HG02840 (cell line): ENCODE data around the gene NPIPA7.
"Not testable (repeated sequence)": the region's sequence is repeated elsewhere in the genome, so short reads cannot be mapped to it uniquely, and the experiment has no call there.

Experiments
- ATAC-seq: cut with Tn5 transposase; IDR thresholded peaks from one replicate; pipeline ENCODE4 v1.9.1; 2021; ENCODE audit warnings: mild to moderate bottlenecking, moderate library complexity, moderate number of reproducible peaks; ENCODE audit not compliant: unreplicated experiment, low FRiP score

NPIPA7 gene

DNA sequence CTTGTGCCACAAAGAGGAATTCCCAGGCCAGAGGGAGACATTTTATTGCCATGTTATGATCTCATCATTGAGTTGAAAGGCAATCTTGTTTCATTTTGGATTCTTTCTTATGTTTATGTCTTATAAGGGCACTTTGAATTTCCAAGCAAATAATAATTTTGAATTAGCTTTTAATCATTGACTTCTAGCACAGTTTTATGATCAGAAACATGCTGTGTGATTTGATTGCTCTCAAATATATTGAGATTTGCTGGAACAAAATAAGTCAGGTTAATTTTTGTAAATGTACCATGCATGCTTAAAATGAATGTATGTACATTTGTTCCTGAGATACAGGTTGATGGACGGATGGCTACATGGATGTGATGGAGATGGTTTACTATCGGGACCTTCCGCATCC is at the start of gene NPIPA7:
Gene NPIPA7, plus strand, starts transcription at position 301 of the 400 bp plus-strand sequence. CDS start 105 bp downstream, outside the sequence.
- ATAC-seq, result not testable (repeated sequence)

DNA sequence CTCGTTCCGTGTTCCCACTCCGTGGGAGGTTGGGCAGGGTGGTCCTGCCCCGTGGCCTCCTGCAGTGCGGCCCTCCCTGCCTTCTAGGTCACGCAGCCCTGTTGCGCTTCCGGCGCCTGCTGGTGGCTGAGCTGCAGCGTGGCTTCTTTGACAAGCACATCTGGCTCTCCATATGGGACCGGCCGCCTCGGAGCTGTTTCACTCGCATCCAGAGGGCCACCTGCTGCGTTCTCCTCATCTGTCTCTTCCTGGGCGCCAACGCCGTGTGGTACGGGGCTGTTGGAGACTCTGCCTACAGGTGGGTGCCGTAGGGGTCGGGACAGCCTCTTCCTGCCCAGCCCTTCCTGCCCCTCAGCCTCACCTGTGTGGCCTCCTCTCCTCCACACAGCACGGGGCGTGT is 47.5 kb upstream of the NPIPA7 start:
- ATAC-seq, result not testable (repeated sequence)

DNA sequence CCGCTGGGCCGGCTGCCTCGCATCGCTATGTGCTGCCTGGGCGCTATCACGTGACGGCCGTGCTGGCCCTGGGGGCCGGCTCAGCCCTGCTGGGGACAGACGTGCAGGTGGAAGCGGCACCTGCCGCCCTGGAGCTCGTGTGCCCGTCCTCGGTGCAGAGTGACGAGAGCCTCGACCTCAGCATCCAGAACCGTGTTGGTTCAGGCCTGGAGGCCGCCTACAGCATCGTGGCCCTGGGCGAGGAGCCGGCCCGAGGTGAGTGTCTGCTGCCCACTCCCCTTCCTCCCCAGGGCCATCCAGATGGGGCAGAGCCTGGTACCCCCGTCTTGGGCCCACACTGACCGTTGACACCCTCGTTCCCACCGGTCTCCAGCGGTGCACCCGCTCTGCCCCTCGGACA is 21.4 kb upstream of the NPIPA7 start:
- ATAC-seq, result not testable (repeated sequence)

DNA sequence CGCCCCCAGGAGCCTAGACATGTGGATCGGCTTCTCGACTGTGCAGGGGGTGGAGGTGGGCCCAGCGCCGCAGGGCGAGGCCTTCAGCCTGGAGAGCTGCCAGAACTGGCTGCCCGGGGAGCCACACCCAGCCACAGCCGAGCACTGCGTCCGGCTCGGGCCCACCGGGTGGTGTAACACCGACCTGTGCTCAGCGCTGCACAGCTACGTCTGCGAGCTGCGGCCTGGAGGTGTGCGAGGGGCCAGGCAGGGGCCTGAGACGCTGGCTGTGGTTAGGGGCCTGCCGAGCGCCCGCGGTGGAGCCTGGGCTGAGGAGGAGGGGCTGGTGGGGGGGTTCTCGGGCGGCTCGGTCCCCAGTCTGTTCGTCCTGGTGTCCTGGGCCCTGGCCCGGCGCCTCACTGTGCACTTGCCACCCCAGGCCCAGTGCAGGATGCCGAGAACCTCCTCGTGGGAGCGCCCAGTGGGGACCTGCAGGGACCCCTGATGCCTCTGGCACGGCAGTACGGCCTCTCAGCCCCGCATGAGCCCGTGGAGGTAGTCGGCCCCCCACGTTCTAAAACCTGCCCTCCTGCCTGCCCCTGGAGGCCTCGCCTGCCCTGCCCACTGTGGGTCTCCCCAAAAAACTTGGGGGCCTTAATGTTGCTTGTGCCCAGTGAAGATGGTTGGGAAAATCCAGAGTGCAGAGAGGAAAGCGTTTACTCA is 20.2 kb upstream of the NPIPA7 start:
- not testable (repeated sequence) for ATAC-seq

DNA sequence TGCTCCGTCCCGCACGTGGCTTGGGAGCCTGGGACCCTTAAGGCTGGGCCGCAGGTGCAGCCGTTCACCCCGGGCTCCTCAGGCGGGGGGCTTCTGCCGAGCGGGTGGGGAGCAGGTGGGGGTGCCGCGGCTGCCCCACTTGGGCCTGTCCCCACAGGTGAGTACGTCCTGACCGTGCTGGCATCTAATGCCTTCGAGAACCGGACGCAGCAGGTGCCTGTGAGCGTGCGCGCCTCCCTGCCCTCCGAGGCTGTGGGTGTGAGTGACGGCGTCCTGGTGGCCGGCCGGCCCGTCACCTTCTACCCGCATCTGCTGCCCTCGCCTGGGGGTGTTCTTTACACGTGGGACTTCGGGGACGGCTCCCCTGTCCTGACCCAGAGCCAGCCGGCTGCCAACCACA is 15.3 kb upstream of the NPIPA7 start:
- not testable (repeated sequence) for ATAC-seq

DNA sequence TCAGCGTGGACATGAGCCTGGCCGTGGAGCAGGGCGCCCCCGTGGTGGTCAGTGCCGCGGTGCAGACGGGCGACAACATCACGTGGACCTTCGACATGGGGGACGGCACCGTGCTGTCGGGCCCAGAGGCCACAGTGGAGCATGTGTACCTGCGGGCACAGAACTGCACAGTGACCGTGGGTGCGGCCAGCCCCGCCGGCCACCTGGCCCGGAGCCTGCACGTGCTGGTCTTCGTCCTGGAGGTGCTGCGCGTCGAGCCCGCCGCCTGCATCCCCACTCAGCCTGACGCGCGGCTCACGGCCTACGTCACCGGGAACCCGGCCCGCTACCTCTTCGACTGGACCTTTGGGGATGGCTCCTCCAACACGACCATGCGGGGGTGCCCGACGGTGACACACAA is 14.8 kb upstream of the NPIPA7 start:
- ATAC-seq, result not testable (repeated sequence)

- not testable (repeated sequence) for ATAC-seq
Observed at GRCh38 chr16:16364701-16365100, 14.2 kb upstream of the NPIPA7 start.

DNA sequence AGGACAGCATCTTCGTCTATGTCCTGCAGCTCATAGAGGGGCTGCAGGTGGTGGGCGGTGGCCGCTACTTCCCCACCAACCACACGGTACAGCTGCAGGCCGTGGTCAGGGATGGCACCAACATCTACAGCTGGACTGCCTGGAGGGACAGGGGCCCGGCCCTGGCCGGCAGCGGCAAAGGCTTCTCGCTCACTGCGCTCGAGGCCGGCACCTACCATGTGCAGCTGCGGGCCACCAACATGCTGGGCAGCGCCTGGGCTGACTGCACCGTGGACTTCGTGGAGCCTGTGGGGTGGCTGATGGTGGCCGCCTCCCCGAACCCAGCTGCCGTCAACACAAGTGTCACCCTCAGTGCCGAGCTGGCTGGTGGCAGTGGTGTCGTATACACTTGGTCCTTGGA is 13.6 kb upstream of the NPIPA7 start:
- not testable (repeated sequence) for ATAC-seq

GRCh38 chr16:16365851-16366250 is 13.1 kb upstream of the NPIPA7 start:
- ATAC-seq, result not testable (repeated sequence)

DNA sequence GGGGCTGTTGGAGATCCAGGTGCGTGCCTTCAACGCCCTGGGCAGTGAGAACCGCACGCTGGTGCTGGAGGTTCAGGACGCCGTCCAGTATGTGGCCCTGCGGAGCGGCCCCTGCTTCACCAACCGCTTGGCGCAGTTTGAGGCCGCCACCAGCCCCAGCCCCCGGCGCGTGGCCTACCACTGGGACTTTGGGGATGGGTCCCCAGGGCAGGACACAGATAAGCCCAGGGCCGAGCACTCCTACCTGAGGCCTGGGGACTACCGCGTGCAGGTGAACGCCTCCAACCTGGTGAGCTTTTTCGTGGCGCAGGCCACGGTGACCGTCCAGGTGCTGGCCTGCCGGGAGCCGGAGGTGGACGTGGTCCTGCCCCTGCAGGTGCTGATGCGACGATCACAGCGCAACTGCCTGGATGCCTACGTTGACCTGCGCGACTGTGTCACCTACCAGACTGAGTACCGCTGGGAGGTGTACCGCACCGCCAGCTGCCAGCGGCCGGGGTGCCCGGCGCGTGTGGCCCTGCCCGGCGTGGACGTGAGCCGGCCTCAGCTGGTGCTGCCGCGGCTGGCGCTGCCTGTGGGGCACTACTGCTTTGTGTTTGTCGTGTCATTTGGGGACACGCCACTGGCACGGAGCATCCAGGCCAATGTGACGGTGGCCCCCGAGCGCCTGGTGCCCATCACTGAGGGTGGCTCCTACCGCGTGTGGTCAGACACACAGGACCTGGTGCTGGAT is 12.2 kb upstream of the NPIPA7 start:
- not testable (repeated sequence) for ATAC-seq

DNA sequence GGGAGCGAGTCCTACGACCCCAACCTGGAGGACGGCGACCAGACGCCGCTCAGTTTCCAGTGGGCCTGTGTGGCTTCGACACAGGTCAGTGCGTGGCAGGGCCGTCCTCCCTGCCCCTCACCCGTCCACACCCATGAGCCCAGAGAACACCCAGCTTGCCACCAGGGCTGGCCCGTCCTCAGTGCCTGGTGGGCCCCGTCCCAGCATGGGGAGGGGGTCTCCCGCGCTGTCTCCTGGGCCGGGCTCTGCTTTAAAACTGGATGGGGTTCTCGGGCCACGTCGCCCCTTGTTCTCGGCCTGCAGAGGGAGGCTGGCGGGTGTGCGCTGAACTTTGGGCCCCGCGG is 11.7 kb upstream of the NPIPA7 start:
- ATAC-seq, result not testable (repeated sequence)

- not testable (repeated sequence) for ATAC-seq
Observed at GRCh38 chr16:16369081-16369856, 9.7 kb upstream of the NPIPA7 start.

DNA sequence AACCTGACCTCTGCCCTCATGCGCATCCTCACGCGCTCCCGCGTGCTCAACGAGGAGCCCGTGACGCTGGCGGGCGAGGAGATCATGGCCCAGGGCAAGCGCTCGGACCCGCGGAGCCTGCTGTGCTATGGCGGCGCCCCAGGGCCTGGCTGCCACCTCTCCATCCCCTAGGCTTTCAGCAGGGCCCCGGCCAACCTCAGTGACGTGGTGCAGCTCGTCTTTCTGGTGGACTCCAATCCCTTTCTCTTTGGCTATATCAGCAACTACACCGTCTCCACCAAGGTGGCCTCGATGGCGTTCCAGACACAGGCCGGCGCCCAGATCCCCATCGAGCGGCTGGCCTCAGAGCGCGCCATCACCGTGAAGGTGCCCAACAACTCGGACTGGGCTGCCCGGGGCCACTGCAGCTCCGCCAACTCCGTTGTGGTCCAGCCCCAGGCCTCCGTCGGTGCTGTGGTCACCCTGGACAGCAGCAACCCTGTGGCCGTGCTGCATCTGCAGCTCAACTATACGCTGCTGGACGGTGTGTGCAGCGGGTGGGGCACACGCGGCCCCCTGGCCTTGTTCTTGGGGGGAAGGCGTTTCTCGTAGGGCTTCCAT is 7.7 kb upstream of the NPIPA7 start:
- ATAC-seq, result not testable (repeated sequence)

DNA sequence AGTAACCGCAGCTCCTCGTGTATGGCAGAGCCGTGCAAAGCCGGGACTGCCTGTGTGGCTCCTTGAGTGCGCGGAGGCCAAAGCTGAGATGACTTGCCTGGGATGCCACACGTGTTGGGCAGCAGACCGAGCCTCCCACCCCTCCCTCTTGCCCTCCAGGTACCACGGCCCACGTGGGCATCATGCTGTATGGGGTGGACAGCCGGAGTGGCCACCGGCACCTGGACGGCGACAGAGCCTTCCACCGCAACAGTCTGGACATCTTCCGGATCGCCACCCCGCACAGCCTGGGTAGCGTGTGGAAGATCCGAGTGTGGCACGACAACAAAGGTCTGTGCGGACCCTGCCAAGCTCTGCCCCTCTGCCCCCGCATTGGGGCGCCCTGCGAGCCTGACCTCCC is 4.7 kb upstream of the NPIPA7 start:
- ATAC-seq, result not testable (repeated sequence)

- ATAC-seq, result not testable (repeated sequence)
Observed at GRCh38 chr16:16399685-16400084, 20.7 kb downstream of the NPIPA7 start.

- ATAC-seq, result not testable (repeated sequence)
Observed at GRCh38 chr16:16402333-16402732, 23.4 kb downstream of the NPIPA7 start.

GRCh38 chr16:16404283-16404682 is 25.3 kb downstream of the NPIPA7 start:
- ATAC-seq, result not testable (repeated sequence)

- ATAC-seq, result not testable (repeated sequence)
Observed at GRCh38 chr16:16405421-16405820, 26.5 kb downstream of the NPIPA7 start.

- ATAC-seq, result not testable (repeated sequence)
Observed at GRCh38 chr16:16408430-16408829, 29.5 kb downstream of the NPIPA7 start.

DNA sequence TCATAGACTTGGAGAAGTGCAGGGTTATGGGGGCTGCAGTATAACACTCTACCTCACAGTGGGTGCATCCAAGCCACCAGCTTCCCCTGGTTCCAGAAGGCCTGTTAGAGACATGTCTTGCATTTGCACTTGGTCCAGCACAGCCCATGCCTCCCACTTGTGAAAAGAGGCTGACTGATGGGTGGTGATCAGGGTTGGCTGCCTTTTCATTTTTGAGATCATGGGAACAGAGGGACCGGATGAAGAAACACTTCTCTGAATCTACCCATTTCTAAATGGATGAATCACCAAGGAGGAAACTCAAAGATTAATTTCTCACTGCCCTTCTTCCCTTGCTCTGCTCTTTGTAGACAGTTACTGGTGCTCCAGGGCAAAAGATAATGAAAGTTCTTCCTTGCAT is 34.8 kb downstream of the NPIPA7 start:
- not testable (repeated sequence) for ATAC-seq

- ATAC-seq, result not testable (repeated sequence)
Observed at GRCh38 chr16:16417071-16417470, 38.1 kb downstream of the NPIPA7 start.
